Ishikawa (cell line): ENCODE data around the gene CREBRF.

Experiments used
- CEBPB ChIP-seq: IDR thresholded peaks from 2 replicates; pipeline ENCODE4 v1.6.1; 2012
- EGR1 ChIP-seq: IDR thresholded peaks from 2 replicates; pipeline ENCODE4 v1.6.1; 2012
- EP300 ChIP-seq: IDR thresholded peaks from 2 replicates; pipeline ENCODE4 v1.6.1; 2012; ENCODE audit warnings: borderline replicate concordance
- FOXM1 ChIP-seq: IDR thresholded peaks from 2 replicates; pipeline ENCODE4 v1.6.1; 2012; ENCODE audit warnings: low read depth, borderline replicate concordance
- RAD21 ChIP-seq: IDR thresholded peaks from 2 replicates; pipeline ENCODE4 v1.6.1; 2012; ENCODE audit warnings: low read depth
- REST ChIP-seq: IDR thresholded peaks from 2 replicates; pipeline ENCODE4 v1.6.1; 2012; ENCODE audit warnings: low read depth, mild to moderate bottlenecking
- TAF1 ChIP-seq: IDR thresholded peaks from 2 replicates; pipeline ENCODE4 v1.6.1; 2012; ENCODE audit warnings: low read depth, mild to moderate bottlenecking
- TCF12 ChIP-seq: IDR thresholded peaks from 2 replicates; pipeline ENCODE4 v1.6.1; 2012; ENCODE audit warnings: low read depth
- TEAD4 ChIP-seq: IDR thresholded peaks from 2 replicates; pipeline ENCODE4 v1.6.1; 2012
- USF1 ChIP-seq: IDR thresholded peaks from 2 replicates; pipeline ENCODE4 v1.6.1; 2012
- YY1 ChIP-seq: IDR thresholded peaks from 2 replicates; pipeline ENCODE4 v1.6.1; 2012; ENCODE audit warnings: low read depth

DNA sequence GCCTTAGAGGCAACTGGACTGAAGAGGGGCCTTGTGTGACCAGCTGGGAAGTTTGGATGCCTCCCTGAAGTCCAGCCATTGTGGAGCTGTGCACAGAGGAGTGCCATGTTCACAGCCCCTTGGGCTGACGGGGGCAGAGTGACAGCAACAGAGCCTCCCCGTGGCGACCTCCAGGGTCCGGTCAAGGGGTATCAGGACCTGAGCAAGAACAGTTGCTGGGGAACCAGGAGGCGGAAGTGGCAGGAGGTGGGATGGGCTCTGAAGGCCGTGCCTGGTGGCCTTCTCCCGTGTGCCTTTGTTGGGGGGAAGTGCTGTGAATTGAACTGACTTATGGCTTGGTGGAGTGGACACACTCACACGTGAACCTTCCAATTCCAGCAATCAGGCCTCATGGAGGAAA lies 102.2 kb downstream of the CREBRF start:
- TF ChIP-seq YY1: no peak
- no peak for TF ChIP-seq RAD21
- TF ChIP-seq REST: no peak
- TF ChIP-seq TEAD4: no peak
- TF ChIP-seq EP300: no peak
- TF ChIP-seq CEBPB: no peak
- no peak for TF ChIP-seq EGR1
- TF ChIP-seq FOXM1: no peak
- TF ChIP-seq USF1: no peak
- TF ChIP-seq TCF12: no peak
- TF ChIP-seq TAF1: no peak
